K562 (cell line): ENCODE results near the gene C1orf116. TPM values are rescaled to one million over a fixed set of nuclear protein-coding genes. Genes with fewer than 3 reads are reported as not detected.

Source experiments
- ATF1 ChIP-seq, 2 experiments: fragments of 450-650 bp in 1 of 2; IDR thresholded peaks; 2 replicates each; pipeline ENCODE4 v1.6.1; 2016; ENCODE audit warnings: missing compliant biosample characterization in 1 of 2, missing genetic modification characterization in 1 of 2
- CEBPB ChIP-seq: fragments of 450-650 bp; IDR thresholded peaks from 2 replicates; pipeline ENCODE4 v1.6.1; 2016; ENCODE audit warnings: missing genetic modification characterization, missing compliant biosample characterization
- CREB1 ChIP-seq, 2 experiments: sonication (generic) in 1 of 2; formaldehyde crosslinking in 1 of 2; IDR thresholded peaks; 2 replicates each; pipeline versions ENCODE4 v1.6.1 to v1.8.0; 2012 to 2022; ENCODE audit warnings: inconsistent platforms in 1 of 2, mild to moderate bottlenecking in 1 of 2, missing genetic modification reagents in 1 of 2, moderate library complexity in 1 of 2
- CXXC5 ChIP-seq: fragments of 250-450 bp; sonication (Bioruptor Pico); IDR thresholded peaks from 2 replicates; pipeline ENCODE4 v1.8.0; 2022; ENCODE audit warnings: inconsistent platforms, mild to moderate bottlenecking, moderate library complexity
- DIDO1 ChIP-seq: fragments of 450-650 bp; IDR thresholded peaks from 2 replicates; pipeline ENCODE4 v1.6.1; 2016; ENCODE audit warnings: low read depth, missing biosample characterization, missing genetic modification characterization
- IRF1 ChIP-seq: sonication (generic); formaldehyde crosslinking; IDR thresholded peaks from 2 replicates; pipeline ENCODE4 v1.8.0; 2022; ENCODE audit warnings: missing genetic modification reagents, mild to moderate bottlenecking, borderline replicate concordance
- JUND ChIP-seq, 2 experiments: IDR thresholded peaks; 2 replicates in 1 of 2; 3 replicates in 1 of 2; pipeline ENCODE4 v1.6.1; 2011; ENCODE audit warnings: borderline replicate concordance in 2 of 2, low read depth in 2 of 2, low read length in 2 of 2, improper control_type of control experiment in 1 of 2, missing biosample characterization in 1 of 2, missing genetic modification characterization in 1 of 2, missing genetic modification reagents in 1 of 2
- MEF2D ChIP-seq: conservative IDR thresholded peaks from 2 replicates; pipeline ENCODE4 v1.6.1; 2016; ENCODE audit warnings: low read depth, missing genetic modification characterization, missing compliant biosample characterization
- RCOR1 ChIP-seq, 2 experiments: IDR thresholded peaks; 2 replicates each; pipeline ENCODE4 v1.6.1; 2012; ENCODE audit warnings: low read depth in 2 of 2, low read length in 2 of 2, borderline replicate concordance in 1 of 2, improper control_type of control experiment in 1 of 2
- SMARCB1 ChIP-seq: IDR thresholded peaks from 2 replicates; pipeline ENCODE4 v1.6.1; 2011; ENCODE audit warnings: improper control_type of control experiment, low read depth; ENCODE audit not compliant: insufficient read length
- TARDBP ChIP-seq: fragments of 450-650 bp; IDR thresholded peaks from 2 replicates; pipeline ENCODE4 v1.6.1; 2016
- THRA ChIP-seq: fragments of 450-650 bp; IDR thresholded peaks from 2 replicates; pipeline ENCODE4 v1.6.1; 2017; ENCODE audit warnings: mild to moderate bottlenecking, moderate library complexity
- USF2 ChIP-seq: sonication (generic); formaldehyde crosslinking; IDR thresholded peaks from 2 replicates; pipeline ENCODE4 v1.5.0; 2020; ENCODE audit warnings: missing genetic modification reagents
- ZBTB7A ChIP-seq: IDR thresholded peaks from 2 replicates; pipeline ENCODE4 v1.6.1; 2011; ENCODE audit warnings: low read depth, mild to moderate bottlenecking, low read length, moderate library complexity, borderline replicate concordance; ENCODE audit not compliant: control insufficient read depth
- ZNF408 ChIP-seq: fragments of 250-450 bp; sonication (Bioruptor Pico); IDR thresholded peaks from 2 replicates; pipeline ENCODE4 v1.4.0; 2020; ENCODE audit warnings: low read depth, mild to moderate bottlenecking, moderate library complexity
- ZNF518B ChIP-seq: fragments of 250-450 bp; sonication (Bioruptor Pico); IDR thresholded peaks from 2 replicates; pipeline ENCODE4 v1.5.0; 2021; ENCODE audit warnings: mild to moderate bottlenecking, moderate library complexity
- ZNF699 ChIP-seq: fragments of 250-450 bp; sonication (Bioruptor Pico); IDR thresholded peaks from 2 replicates; pipeline ENCODE4 v1.8.0; 2021; ENCODE audit warnings: mild to moderate bottlenecking, moderate library complexity; ENCODE audit not compliant: insufficient replicate concordance
- ZNF76 ChIP-seq: fragments of 250-450 bp; sonication (Bioruptor Pico); IDR thresholded peaks from 2 replicates; pipeline ENCODE4 v1.4.0; 2020; ENCODE audit warnings: mild to moderate bottlenecking, moderate library complexity, borderline replicate concordance
- ZNF780A ChIP-seq: fragments of 250-450 bp; sonication (Bioruptor Pico); IDR thresholded peaks from 2 replicates; pipeline ENCODE4 v1.5.0; 2021; ENCODE audit warnings: mild to moderate bottlenecking
- polyA plus RNA-seq, 8 experiments: library from polyadenylated mRNA; depleted of rRNA in 4 of 8; stranded (reverse) in 5 of 8; unstranded in 3 of 8; fragments of >200 nt; fragmentation: Nextera tagmentation in 2 of 8; fragmentation: Illumina TruSeq in 1 of 8; extraction: Ambion mirVana in 2 of 8; extraction: Trizol in 1 of 8; gene quantifications; 2 replicates each; pipeline versions ENCODE4 v1.2.1 to v1.2.3, GENCODE V29; 2011 to 2014; ENCODE audit warnings: inconsistent platforms in 1 of 8, missing spikeins in 1 of 8
- total RNA-seq, 7 experiments: library from RNA; depleted of rRNA in 6 of 7; stranded (reverse); fragments of >200 nt in 6 of 7; fragmentation: Illumina TruSeq in 2 of 7; extraction: Trizol in 2 of 7; gene quantifications; 2 replicates each; pipeline versions ENCODE4 v1.2.1 to v1.2.3, GENCODE V29; 2011 to 2021; ENCODE audit warnings: low replicate concordance in 1 of 7

The C1orf116 gene
- total and polyA plus RNA-seq, 9 of the 15 experiments (the other 6 are each of a cell fraction or from before 2014, with no cell fraction given), result 0.62 to 3.0 (median 0.95) TPM

- peak; percentile 98 for TF ChIP-seq TARDBP
- peak; percentile 92 for TF ChIP-seq ZNF699 (CRISPR knock-in tag)
- peak; percentile 99 for TF ChIP-seq ZNF76 (CRISPR knock-in tag)
- TF ChIP-seq IRF1 (CRISPR knock-in tag), result no peak
- peak; percentile 99 for TF ChIP-seq JUND (IDR thresholded peaks at IDR 0.05; ENCODE audit: borderline replicate concordance, low read depth, low read length)
- peak; percentile 97; the same call in 2 of the 3 replicates for TF ChIP-seq JUND (tag; IDR thresholded peaks at IDR 0.05; ENCODE audit: borderline replicate concordance, low read depth, low read length)
- TF ChIP-seq ZNF408 (CRISPR knock-in tag), result no peak
- no peak for TF ChIP-seq SMARCB1
- no peak for TF ChIP-seq THRA
- peak; percentile 76 for TF ChIP-seq CREB1 (IDR thresholded peaks at IDR 0.05)
- peak; percentile 37; the same call in 1 of the 2 replicates for TF ChIP-seq CREB1 (CRISPR knock-in tag; IDR thresholded peaks at IDR 0.05)
- TF ChIP-seq CEBPB, result peak; percentile 34; the same call in 1 of the 2 replicates
- peak; percentile 76 to 96; a peak in 3 of 4 replicates for TF ChIP-seq RCOR1 (IDR thresholded peaks at IDR 0.05; ENCODE audit: borderline replicate concordance in 1 of 2, low read depth in 2 of 2, low read length in 2 of 2)
- no peak for TF ChIP-seq ATF1 (CRISPR knock-in tag; IDR thresholded peaks at IDR 0.05)
- TF ChIP-seq ATF1 (tag; IDR thresholded peaks at IDR 0.05), result peak; percentile 89
- 0 out of 2 replicates have a peak, but pooled peaks have one; percentile 12 for TF ChIP-seq ZNF518B (CRISPR knock-in tag)
- no peak for TF ChIP-seq ZNF780A (CRISPR knock-in tag)
- peak; percentile 68 for TF ChIP-seq ZBTB7A
- TF ChIP-seq DIDO1 (tag), result peak; percentile 66; the same call in 1 of the 2 replicates
- peak; percentile 97 for TF ChIP-seq MEF2D
- TF ChIP-seq CXXC5 (CRISPR knock-in tag), result peak; percentile 99
- no peak for TF ChIP-seq USF2 (CRISPR knock-in tag)
These were observed 8.1 kb downstream of the C1orf116 start (continued) for GRCh38 chr1:207024202-207025145.
